NOMO-1 (cell line): ENCODE measurements around the gene NEURL4.
A peak's percentile ranks its signal among the peaks of the same experiment; 100 is the strongest.
"Not testable (repeated sequence)": the region's sequence is repeated elsewhere in the genome, so short reads cannot be mapped to it uniquely, and the experiment has no call there.

Experiments used
- DNase-seq, 2 experiments: peaks; one replicate each; lab custom pipeline; 2025; ENCODE audit not compliant: unreplicated experiment in 2 of 2; lab: John Stamatoyannopoulos, UW

Gene NEURL4

GRCh38 chr17:7347630-7348477 lies 18.7 kb upstream of the NEURL4 start:
- DNase-seq: no peak

- DNase-seq: no peak
These were observed 17.9 kb upstream of the NEURL4 start for GRCh38 chr17:7346761-7347614.

- no peak for DNase-seq
These were observed 14.1 kb upstream of the NEURL4 start for GRCh38 chr17:7343250-7343649.

- DNase-seq: no peak
These were observed 12.7 kb upstream of the NEURL4 start for GRCh38 chr17:7341842-7342241.

GRCh38 chr17:7340179-7340578 lies 11.0 kb upstream of the NEURL4 start:
- no peak for DNase-seq

GRCh38 chr17:7337600-7337999 lies 8.5 kb upstream of the NEURL4 start:
- not testable (repeated sequence) for DNase-seq

- DNase-seq: peak; percentile 42 to 81
These were observed 7.4 kb upstream of the NEURL4 start, which contains the start of gene ACAP1 for GRCh38 chr17:7336240-7337175. Gene ACAP1, plus strand, starts transcription at chr17:7336529. Its CDS starts 206 bp downstream, at chr17:7336735.

GRCh38 chr17:7335765-7336164 lies 6.6 kb upstream of the NEURL4 start:
- not testable (repeated sequence) for DNase-seq

GRCh38 chr17:7334938-7335538 lies 5.9 kb upstream of the NEURL4 start:
- DNase-seq: no peak

- DNase-seq: peak; percentile 40 to 53
These were observed 3.5 kb upstream of the NEURL4 start for GRCh38 chr17:7332600-7333069.

GRCh38 chr17:7332111-7332510 lies 3.0 kb upstream of the NEURL4 start:
- DNase-seq: no peak

- no peak for DNase-seq
These were observed 1.5 kb upstream of the NEURL4 start for GRCh38 chr17:7330638-7331015.

- DNase-seq: peak; percentile 85 to 86
These were observed 982 bp upstream of the NEURL4 start for GRCh38 chr17:7329997-7330637.

- peak; percentile 97 to 99 for DNase-seq
These were observed 350 bp upstream of the NEURL4 start for GRCh38 chr17:7329374-7329996.

GRCh38 chr17:7328009-7328408 lies 1.1 kb downstream of the NEURL4 start:
- DNase-seq: no peak

GRCh38 chr17:7327501-7327900 lies 1.6 kb downstream of the NEURL4 start:
- no peak for DNase-seq

GRCh38 chr17:7327056-7327455 lies 2.1 kb downstream of the NEURL4 start:
- no peak for DNase-seq

- DNase-seq: no peak
These were observed 2.9 kb downstream of the NEURL4 start for GRCh38 chr17:7326186-7326585.

GRCh38 chr17:7325031-7325528 lies 4.1 kb downstream of the NEURL4 start:
- no peak for DNase-seq
